SH-SY5Y (cell line): ENCODE data around the gene SPSB3.

Source experiments
- GATA2 ChIP-seq: IDR thresholded peaks from 2 replicates; pipeline ENCODE4 v1.6.1; 2011; ENCODE audit warnings: mild to moderate bottlenecking, low read depth, low read length
- GATA3 ChIP-seq: IDR thresholded peaks from 2 replicates; pipeline ENCODE4 v1.6.1; 2011; ENCODE audit warnings: low read depth, mild to moderate bottlenecking, low read length, moderate library complexity

GRCh38 chr16:1770328-1771187 is 11.8 kb downstream of the SPSB3 start:
- TF ChIP-seq GATA3 (no peak), GATA2 (no peak)
